GM03348 (cell line): Measurements from ENCODE around the gene POC5.
A peak's percentile ranks its signal among the peaks of the same experiment; 100 is the strongest.

Source experiments
- DNase-seq: peaks from one replicate; pipeline ENCODE4 v3.0.0; 2012; ENCODE audit warnings: low spot score

Gene POC5

DNA sequence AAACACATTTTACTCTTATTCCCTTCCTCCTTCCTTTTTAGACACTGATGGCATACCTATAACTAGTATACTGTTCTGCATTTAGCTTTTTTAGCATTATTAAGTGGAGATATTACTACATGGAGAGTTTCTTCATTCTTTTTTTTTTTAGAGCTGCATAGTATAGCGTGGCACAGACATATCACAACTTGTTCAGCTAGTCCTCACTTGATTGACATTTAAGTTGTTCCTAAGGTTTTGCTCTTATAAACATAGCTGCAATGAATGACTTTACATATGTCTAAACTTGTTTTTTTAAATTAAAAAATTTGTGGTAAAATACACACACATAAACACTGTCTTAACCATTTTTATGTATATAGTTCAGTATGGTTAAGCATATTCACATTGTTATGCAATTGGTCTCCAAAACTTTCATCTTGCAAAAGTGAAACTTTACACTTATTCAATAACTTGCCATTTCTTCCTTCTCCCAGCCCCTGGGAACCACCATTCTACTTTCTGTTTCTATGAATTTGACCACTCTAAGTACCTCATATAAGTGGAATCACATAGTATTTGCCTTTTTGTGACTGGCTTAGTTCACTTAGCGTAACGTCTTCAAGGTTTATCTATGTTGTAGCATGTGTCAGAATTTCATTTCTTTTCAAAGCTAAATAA is 57.3 kb downstream of the POC5 start:
- DNase-seq, result no peak

DNA sequence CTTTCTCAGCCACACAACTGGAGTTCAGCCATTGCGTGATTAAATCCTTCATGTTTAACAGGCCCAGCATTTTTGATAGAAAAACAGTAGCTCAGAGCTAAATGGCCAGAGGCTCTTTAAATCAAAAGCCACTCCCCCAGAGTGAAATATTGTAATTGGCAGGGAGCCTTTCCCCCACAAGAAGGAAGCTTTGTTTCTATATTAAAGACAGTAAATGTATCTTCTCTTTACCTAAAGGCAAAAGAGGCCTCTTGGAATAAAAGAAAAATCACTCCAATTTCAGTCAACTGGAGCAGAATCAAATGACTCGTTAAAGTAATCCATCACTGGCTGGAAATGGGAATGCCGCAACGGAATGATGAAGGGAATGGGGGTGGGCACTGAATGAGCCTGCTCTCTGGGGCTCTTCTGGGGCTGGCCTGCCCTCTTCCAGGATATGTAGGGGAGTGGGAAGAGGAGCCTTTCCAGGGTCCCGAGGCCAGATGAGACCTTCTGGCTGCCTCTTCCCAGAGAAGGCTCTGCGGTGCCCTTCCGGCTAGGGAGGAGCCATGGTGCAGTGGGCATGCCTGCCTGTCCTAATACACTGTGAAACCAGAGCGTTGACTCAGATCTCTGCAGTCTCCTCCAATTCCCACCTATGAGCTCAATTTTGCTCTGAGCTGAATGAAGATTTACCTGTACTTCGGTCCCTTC is 60.8 kb downstream of the POC5 start:
- peak; percentile 61 for DNase-seq

DNA sequence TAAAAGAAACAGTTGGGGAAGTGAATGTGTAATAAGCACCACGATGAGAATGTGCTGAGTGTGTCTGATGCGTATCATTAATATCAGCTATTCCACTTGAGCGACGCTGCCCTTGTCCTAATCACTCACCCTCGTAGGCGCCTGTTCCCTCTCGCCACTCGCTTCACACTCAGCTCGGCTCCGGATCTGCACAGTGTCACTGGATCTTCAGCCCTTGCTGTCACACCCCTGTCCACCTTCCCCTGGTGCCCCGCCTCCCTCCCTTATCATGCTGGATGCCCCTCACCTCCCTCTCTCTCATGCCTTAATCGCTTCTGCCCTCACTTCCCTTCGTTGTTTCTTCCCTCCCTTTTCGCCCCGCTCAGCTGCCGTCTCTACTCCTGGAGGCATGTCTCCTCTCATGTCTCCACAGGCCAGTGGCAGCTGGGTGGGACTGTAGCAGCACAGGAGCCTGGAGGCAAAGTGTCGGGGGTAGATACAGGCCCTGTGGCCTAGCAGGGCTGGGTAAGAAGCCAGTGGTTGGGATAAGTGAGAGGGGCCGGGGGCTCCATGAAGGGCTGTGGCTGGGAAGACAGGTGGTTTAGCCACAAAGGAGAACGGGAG is 62.4 kb downstream of the POC5 start:
- DNase-seq, result no peak

DNA sequence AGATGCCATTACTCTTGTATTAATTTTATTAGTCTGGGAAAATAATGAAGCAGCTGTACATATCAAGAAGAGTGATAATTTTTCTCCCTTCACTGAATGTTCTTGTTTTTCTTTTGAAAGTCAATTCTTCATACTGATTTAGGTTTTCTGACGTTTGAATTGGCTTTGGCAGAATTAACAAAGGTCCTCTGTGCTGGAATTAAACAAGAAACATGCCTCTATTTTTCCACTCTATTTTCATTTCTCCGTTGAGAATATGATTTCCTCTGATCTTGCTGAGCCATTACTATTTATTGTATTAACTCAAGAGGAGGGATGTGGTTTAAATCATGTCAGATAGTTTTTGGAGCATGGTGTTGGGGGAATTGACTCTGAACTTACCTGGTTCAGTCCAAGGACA is 63.7 kb downstream of the POC5 start:
- no peak for DNase-seq

GRCh38 chr5:75651575-75652238 is 65.5 kb downstream of the POC5 start:
- DNase-seq, result no peak

DNA sequence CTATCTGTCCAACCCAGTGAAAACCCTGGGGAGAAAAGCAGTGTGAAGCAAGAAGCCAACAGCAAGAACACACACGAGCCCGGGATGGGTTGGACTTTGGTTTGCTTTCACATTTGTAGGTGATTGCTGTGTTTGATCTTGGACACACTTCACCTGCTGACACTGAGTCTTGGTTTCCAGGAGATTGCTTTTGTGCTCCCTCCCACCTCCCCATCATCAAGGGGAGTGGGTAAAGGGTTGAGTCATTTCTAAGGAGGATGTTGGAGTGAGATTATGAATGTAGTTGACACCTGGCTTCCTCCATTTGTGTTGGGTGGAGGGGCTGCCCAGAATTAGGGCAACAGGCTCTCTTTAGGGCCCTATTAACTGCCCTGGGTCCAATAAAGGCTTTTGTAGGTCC is 68.5 kb downstream of the POC5 start:
- DNase-seq, result no peak

GRCh38 chr5:75640826-75641225 is 76.4 kb downstream of the POC5 start:
- DNase-seq, result peak; percentile 15

- peak; percentile 79 for DNase-seq
Observed at GRCh38 chr5:75640395-75640794, 76.8 kb downstream of the POC5 start.

- DNase-seq, result no peak
Observed at GRCh38 chr5:75639535-75640311, 77.5 kb downstream of the POC5 start.

GRCh38 chr5:75637949-75638348 is 79.3 kb downstream of the POC5 start:
- DNase-seq, result no peak

DNA sequence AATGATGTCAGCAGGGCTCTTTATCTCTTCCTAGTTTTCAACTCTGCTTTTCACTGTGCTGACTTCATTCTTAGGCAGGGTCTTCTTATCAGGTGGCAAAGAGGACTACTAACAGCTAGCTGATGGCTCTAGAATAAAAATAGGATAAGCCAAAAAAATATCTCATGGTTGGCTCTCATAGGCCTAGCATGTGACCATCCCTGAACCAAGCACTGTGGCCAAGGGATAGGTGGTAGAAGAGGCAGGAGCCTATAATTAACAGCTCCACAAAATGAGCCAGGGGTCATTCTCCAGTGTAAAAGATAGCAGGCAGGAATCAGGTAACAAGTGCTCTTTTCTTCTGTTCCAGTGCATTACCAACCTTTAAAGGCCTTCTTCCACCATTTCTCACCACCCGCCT is 84.9 kb downstream of the POC5 start:
- no peak for DNase-seq

GRCh38 chr5:75630875-75631274 is 86.4 kb downstream of the POC5 start:
- DNase-seq, result no peak

- no peak for DNase-seq
Observed at GRCh38 chr5:75627801-75628200, 89.4 kb downstream of the POC5 start.

DNA sequence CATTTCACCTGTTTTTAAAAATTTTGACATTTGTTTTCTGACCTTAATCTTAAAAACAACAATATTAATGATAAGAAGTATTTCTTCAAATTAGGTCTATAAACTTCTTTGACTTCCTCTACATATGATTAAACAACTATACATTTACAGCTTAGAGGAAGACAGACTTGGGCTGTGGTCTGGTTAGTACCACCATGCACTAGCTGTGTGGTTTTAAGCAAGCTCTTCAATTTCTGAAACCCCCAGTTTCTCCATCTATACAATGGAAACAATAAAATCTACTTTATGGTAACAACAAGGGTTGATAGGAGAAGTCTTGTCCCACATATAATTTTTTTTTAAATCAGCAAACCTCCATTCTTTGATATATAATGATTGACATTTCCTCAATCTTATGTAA is 90.3 kb downstream of the POC5 start:
- no peak for DNase-seq
